ENCODE data around the gene CENPX. TPM values are rescaled to one million over a fixed set of nuclear protein-coding genes. Genes with fewer than 3 reads are reported as not detected.

CENPX gene
- total and polyA plus RNA-seq, 2 of the 13 experiments (the other 11 are each of a cell fraction or from before 2014, with no cell fraction given) = 92.7 to 170 TPM

GRCh38 chr17:81992306-81993102, 30.2 kb downstream of the CENPX start (continued):
- TF ChIP-seq, protein P1, sequence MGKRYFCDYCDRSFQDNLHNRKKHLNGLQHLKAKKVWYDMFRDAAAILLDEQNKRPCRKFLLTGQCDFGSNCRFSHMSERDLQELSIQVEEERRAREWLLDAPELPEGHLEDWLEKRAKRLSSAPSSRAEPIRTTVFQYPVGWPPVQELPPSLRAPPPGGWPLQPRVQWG (CRISPR knock-in tag; IDR thresholded peaks at IDR 0.05; ENCODE audit: borderline replicate concordance, low read depth) = peak; percentile 90; the same call in 1 of the 2 replicates
- TF ChIP-seq ZNF510 (CRISPR knock-in tag; IDR thresholded peaks at IDR 0.05; ENCODE audit: low read depth) (peak; percentile 92), ZNF496 (CRISPR knock-in tag; IDR thresholded peaks at IDR 0.05; ENCODE audit: insufficient replicate concordance) (no peak), ZNF672 (CRISPR knock-in tag; IDR thresholded peaks at IDR 0.05) (peak; percentile 70; the same call in 1 of the 2 replicates), ZZZ3 (CRISPR knock-in tag; IDR thresholded peaks at IDR 0.05; ENCODE audit: borderline replicate concordance) (peak; percentile 93), MED1 (CRISPR knock-in tag; IDR thresholded peaks at IDR 0.05) (peak; percentile 96), SRSF1 (optimal IDR thresholded peaks at IDR 0.05; ENCODE audit: low read depth, low read length) (peak; percentile 82), ZNF33B (CRISPR knock-in tag; IDR thresholded peaks at IDR 0.05) (peak; percentile 99), ZNF446 (CRISPR knock-in tag; IDR thresholded peaks at IDR 0.05) (peak; percentile 94), DBP (CRISPR knock-in tag; IDR thresholded peaks at IDR 0.05; ENCODE audit: not compliant biosample characterization) (peak; percentile 10), YY1 (IDR thresholded peaks at IDR 0.05; ENCODE audit: insufficient read depth, insufficient replicate concordance, low read depth, low read length) (peak; percentile 38), STAG1 (CRISPR knock-in tag; IDR thresholded peaks at IDR 0.05) (peak; percentile 31; the same call in 1 of the 2 replicates), NR2C2 (CRISPR knock-in tag; IDR thresholded peaks at IDR 0.05; ENCODE audit: borderline replicate concordance) (peak; percentile 80), ZEB1 (IDR thresholded peaks at IDR 0.05; ENCODE audit: insufficient replicate concordance, low read depth) (no peak), ZNF138 (CRISPR knock-in tag; IDR thresholded peaks at IDR 0.05; ENCODE audit: low read depth) (peak; percentile 93), PHF8 (CRISPR knock-in tag; IDR thresholded peaks at IDR 0.05) (peak; percentile 48), TAF1 (CRISPR knock-in tag; IDR thresholded peaks at IDR 0.05) (peak; percentile 32), ZNF543 (CRISPR knock-in tag; IDR thresholded peaks at IDR 0.05) (peak; percentile 87)
- TF ChIP-seq, protein P2, sequence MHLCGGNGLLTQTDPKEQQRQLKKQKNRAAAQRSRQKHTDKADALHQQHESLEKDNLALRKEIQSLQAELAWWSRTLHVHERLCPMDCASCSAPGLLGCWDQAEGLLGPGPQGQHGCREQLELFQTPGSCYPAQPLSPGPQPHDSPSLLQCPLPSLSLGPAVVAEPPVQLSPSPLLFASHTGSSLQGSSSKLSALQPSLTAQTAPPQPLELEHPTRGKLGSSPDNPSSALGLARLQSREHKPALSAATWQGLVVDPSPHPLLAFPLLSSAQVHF (CRISPR knock-in tag; IDR thresholded peaks at IDR 0.05) = peak; percentile 97
- TF ChIP-seq, protein P3, sequence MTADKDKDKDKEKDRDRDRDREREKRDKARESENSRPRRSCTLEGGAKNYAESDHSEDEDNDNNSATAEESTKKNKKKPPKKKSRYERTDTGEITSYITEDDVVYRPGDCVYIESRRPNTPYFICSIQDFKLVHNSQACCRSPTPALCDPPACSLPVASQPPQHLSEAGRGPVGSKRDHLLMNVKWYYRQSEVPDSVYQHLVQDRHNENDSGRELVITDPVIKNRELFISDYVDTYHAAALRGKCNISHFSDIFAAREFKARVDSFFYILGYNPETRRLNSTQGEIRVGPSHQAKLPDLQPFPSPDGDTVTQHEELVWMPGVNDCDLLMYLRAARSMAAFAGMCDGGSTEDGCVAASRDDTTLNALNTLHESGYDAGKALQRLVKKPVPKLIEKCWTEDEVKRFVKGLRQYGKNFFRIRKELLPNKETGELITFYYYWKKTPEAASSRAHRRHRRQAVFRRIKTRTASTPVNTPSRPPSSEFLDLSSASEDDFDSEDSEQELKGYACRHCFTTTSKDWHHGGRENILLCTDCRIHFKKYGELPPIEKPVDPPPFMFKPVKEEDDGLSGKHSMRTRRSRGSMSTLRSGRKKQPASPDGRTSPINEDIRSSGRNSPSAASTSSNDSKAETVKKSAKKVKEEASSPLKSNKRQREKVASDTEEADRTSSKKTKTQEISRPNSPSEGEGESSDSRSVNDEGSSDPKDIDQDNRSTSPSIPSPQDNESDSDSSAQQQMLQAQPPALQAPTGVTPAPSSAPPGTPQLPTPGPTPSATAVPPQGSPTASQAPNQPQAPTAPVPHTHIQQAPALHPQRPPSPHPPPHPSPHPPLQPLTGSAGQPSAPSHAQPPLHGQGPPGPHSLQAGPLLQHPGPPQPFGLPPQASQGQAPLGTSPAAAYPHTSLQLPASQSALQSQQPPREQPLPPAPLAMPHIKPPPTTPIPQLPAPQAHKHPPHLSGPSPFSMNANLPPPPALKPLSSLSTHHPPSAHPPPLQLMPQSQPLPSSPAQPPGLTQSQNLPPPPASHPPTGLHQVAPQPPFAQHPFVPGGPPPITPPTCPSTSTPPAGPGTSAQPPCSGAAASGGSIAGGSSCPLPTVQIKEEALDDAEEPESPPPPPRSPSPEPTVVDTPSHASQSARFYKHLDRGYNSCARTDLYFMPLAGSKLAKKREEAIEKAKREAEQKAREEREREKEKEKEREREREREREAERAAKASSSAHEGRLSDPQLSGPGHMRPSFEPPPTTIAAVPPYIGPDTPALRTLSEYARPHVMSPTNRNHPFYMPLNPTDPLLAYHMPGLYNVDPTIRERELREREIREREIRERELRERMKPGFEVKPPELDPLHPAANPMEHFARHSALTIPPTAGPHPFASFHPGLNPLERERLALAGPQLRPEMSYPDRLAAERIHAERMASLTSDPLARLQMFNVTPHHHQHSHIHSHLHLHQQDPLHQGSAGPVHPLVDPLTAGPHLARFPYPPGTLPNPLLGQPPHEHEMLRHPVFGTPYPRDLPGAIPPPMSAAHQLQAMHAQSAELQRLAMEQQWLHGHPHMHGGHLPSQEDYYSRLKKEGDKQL (CRISPR knock-in tag; IDR thresholded peaks at IDR 0.05; ENCODE audit: low read depth) = peak; percentile 51; the same call in 1 of the 2 replicates
- TF ChIP-seq, protein P4, sequence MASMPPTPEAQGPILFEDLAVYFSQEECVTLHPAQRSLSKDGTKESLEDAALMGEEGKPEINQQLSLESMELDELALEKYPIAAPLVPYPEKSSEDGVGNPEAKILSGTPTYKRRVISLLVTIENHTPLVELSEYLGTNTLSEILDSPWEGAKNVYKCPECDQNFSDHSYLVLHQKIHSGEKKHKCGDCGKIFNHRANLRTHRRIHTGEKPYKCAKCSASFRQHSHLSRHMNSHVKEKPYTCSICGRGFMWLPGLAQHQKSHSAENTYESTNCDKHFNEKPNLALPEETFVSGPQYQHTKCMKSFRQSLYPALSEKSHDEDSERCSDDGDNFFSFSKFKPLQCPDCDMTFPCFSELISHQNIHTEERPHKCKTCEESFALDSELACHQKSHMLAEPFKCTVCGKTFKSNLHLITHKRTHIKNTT (CRISPR knock-in tag; IDR thresholded peaks at IDR 0.05) = no peak

All from HepG2 (cell line).